H1 (cell line): Measurements from ENCODE around the gene SCFD1.

Experiments used
- ATF3 ChIP-seq: IDR thresholded peaks from 2 replicates; pipeline ENCODE4 v1.6.1; 2011; ENCODE audit warnings: low read depth, mild to moderate bottlenecking, low read length; ENCODE audit not compliant: insufficient read depth
- CBX5 ChIP-seq: fragments of 300-800, 300-1000 bp; sonication (generic); IDR thresholded peaks from 2 replicates; pipeline ENCODE4 v1.7.1; 2016; ENCODE audit warnings: antibody characterized with exemption, low read length, low read depth
- CREB1 ChIP-seq: IDR thresholded peaks from 2 replicates; pipeline ENCODE4 v1.6.1; 2012; ENCODE audit warnings: inconsistent platforms
- EP300 ChIP-seq, 2 experiments: IDR thresholded peaks; 1 replicate in 1 of 2; 2 replicates in 1 of 2; pipeline ENCODE4 v1.6.1; 2011 to 2012; ENCODE audit warnings: low read depth in 2 of 2, low read length in 2 of 2, mild to moderate bottlenecking in 2 of 2, borderline replicate concordance in 1 of 2, inconsistent platforms in 1 of 2, moderate library complexity in 1 of 2
- EZH2 ChIP-seq: fragments of 200-600 bp; sonication (generic); IDR thresholded peaks from 2 replicates; pipeline ENCODE4 v1.7.1; 2012; ENCODE audit warnings: low read depth, mild to moderate bottlenecking, moderate library complexity, low read length, inconsistent platforms; ENCODE audit not compliant: severe bottlenecking
- JUND ChIP-seq: IDR thresholded peaks from 2 replicates; pipeline ENCODE4 v1.6.1; 2011; ENCODE audit warnings: mild to moderate bottlenecking, improper control_type of control experiment, low read length
- RAD21 ChIP-seq, 2 experiments: IDR thresholded peaks in 1 of 2; conservative IDR thresholded peaks in 1 of 2; 2 replicates each; pipeline ENCODE4 v1.6.1; 2011; ENCODE audit warnings: low read depth in 2 of 2, low read length in 2 of 2, improper control_type of control experiment in 1 of 2, inconsistent platforms in 1 of 2, mild to moderate bottlenecking in 1 of 2, moderate library complexity in 1 of 2
- SIX5 ChIP-seq: IDR thresholded peaks from 2 replicates; pipeline ENCODE4 v1.6.1; 2011; ENCODE audit warnings: mild to moderate bottlenecking, low read depth, low read length
- TBP ChIP-seq: IDR thresholded peaks from 2 replicates; pipeline ENCODE4 v1.6.1; 2011; ENCODE audit warnings: low read depth, low read length, improper control_type of control experiment
- ZNF274 ChIP-seq: IDR thresholded peaks from 2 replicates; pipeline ENCODE4 v1.7.0; 2012; ENCODE audit warnings: low read length, borderline replicate concordance; ENCODE audit errors: extremely low read depth
- TF ChIP-seq, protein P1 (sequence below): IDR thresholded peaks from 2 replicates; pipeline ENCODE4 v1.6.1; 2012; ENCODE audit warnings: low read length, inconsistent platforms
- TF ChIP-seq, protein P2 (sequence below), 3 experiments: IDR thresholded peaks; 1 replicate in 2 of 3; 2 replicates in 1 of 3; pipeline versions ENCODE4 v1.5.1 to v1.6.1; 2011; ENCODE audit warnings: low read length in 3 of 3, mild to moderate bottlenecking in 3 of 3, inconsistent platforms in 2 of 3, low read depth in 1 of 3, moderate library complexity in 1 of 3; ENCODE audit not compliant: insufficient read depth in 1 of 3; ENCODE audit errors: control extremely low read depth in 1 of 3
- TF ChIP-seq, protein P3 (sequence below): IDR thresholded peaks from 2 replicates; pipeline ENCODE4 v1.6.1; 2012; ENCODE audit warnings: inconsistent platforms

DNA sequence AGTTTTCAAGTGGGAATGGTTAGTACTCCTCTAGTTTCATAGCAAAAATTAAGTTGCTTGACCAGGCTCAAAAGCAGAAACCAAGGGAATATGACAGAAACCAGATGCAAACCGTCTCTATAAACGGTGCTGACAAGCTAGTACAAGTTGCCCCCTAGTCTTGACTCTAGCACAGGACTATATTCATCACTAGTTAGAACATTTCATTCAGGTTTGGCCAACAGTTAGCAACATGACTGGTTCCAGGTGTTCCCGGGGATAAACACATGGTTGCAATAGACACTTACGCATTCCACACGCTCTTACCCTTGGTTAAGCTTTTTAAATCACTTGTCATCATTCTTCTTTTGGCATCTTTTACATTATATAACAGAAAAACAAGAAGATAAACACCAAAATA, 103.6 kb downstream of the SCFD1 start:
- TF ChIP-seq, protein P1, sequence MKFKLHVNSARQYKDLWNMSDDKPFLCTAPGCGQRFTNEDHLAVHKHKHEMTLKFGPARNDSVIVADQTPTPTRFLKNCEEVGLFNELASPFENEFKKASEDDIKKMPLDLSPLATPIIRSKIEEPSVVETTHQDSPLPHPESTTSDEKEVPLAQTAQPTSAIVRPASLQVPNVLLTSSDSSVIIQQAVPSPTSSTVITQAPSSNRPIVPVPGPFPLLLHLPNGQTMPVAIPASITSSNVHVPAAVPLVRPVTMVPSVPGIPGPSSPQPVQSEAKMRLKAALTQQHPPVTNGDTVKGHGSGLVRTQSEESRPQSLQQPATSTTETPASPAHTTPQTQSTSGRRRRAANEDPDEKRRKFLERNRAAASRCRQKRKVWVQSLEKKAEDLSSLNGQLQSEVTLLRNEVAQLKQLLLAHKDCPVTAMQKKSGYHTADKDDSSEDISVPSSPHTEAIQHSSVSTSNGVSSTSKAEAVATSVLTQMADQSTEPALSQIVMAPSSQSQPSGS: no peak
- TF ChIP-seq CREB1 (no peak), EZH2 (no peak), EP300 (IDR thresholded peaks at IDR 0.05; ENCODE audit: borderline replicate concordance in 1 of 2, low read depth in 2 of 2, low read length in 2 of 2) (no peak), JUND (no peak), ZNF274 (no peak), RAD21 (IDR thresholded peaks at IDR 0.05 in 1 of 2, conservative IDR thresholded peaks at IDR 0.05 in 1 of 2; ENCODE audit: low read depth in 2 of 2, low read length in 2 of 2) (no peak), TBP (no peak), SIX5 (no peak), CBX5 (no peak), ATF3 (no peak)
- TF ChIP-seq, protein P2, sequence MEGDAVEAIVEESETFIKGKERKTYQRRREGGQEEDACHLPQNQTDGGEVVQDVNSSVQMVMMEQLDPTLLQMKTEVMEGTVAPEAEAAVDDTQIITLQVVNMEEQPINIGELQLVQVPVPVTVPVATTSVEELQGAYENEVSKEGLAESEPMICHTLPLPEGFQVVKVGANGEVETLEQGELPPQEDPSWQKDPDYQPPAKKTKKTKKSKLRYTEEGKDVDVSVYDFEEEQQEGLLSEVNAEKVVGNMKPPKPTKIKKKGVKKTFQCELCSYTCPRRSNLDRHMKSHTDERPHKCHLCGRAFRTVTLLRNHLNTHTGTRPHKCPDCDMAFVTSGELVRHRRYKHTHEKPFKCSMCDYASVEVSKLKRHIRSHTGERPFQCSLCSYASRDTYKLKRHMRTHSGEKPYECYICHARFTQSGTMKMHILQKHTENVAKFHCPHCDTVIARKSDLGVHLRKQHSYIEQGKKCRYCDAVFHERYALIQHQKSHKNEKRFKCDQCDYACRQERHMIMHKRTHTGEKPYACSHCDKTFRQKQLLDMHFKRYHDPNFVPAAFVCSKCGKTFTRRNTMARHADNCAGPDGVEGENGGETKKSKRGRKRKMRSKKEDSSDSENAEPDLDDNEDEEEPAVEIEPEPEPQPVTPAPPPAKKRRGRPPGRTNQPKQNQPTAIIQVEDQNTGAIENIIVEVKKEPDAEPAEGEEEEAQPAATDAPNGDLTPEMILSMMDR (IDR thresholded peaks at IDR 0.05; ENCODE audit: control extremely low read depth in 1 of 3, insufficient read depth in 1 of 3, low read depth in 1 of 3, low read length in 3 of 3): no peak
- TF ChIP-seq, protein P3, sequence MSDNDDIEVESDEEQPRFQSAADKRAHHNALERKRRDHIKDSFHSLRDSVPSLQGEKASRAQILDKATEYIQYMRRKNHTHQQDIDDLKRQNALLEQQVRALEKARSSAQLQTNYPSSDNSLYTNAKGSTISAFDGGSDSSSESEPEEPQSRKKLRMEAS: no peak
